HepG2 (cell line): ENCODE data around the gene MAP1B. TPM values are rescaled to one million over a fixed set of nuclear protein-coding genes. Genes with fewer than 3 reads are reported as not detected.

Source experiments
- ARID4A ChIP-seq: sonication (generic); formaldehyde crosslinking; IDR thresholded peaks from 2 replicates; pipeline ENCODE4 v1.5.0; 2020; ENCODE audit warnings: mild to moderate bottlenecking, missing genetic modification reagents, borderline replicate concordance
- DZIP1 ChIP-seq: sonication (generic); formaldehyde crosslinking; IDR thresholded peaks from 2 replicates; pipeline ENCODE4 v1.5.0; 2020; ENCODE audit warnings: mild to moderate bottlenecking, missing genetic modification reagents
- KLF15 ChIP-seq: sonication (generic); formaldehyde crosslinking; IDR thresholded peaks from 2 replicates; pipeline ENCODE4 v1.8.1; 2023; ENCODE audit warnings: borderline replicate concordance, mild to moderate bottlenecking, inconsistent platforms, missing genetic modification reagents, mixed read lengths
- KLF16 ChIP-seq, 2 experiments: sonication (generic) in 1 of 2; formaldehyde crosslinking in 1 of 2; IDR thresholded peaks; 2 replicates each; pipeline versions ENCODE4 v1.6.1 to v1.8.0; 2016 to 2023; ENCODE audit warnings: missing genetic modification reagents in 2 of 2, missing compliant biosample characterization in 1 of 2
- MIER2 ChIP-seq: IDR thresholded peaks from 2 replicates; pipeline ENCODE4 v1.6.1; 2016; ENCODE audit warnings: missing biosample characterization, missing genetic modification reagents
- NCOA2 ChIP-seq: sonication (generic); formaldehyde crosslinking; IDR thresholded peaks from 2 replicates; pipeline ENCODE4 v1.8.0; 2022; ENCODE audit warnings: inconsistent platforms
- THYN1 ChIP-seq: sonication (generic); formaldehyde crosslinking; IDR thresholded peaks from 2 replicates; pipeline ENCODE4 v1.8.1; 2023; ENCODE audit warnings: low read depth, mild to moderate bottlenecking, moderate library complexity, missing genetic modification reagents, borderline replicate concordance
- ZKSCAN5 ChIP-seq: sonication (generic); formaldehyde crosslinking; IDR thresholded peaks from 2 replicates; pipeline ENCODE4 v1.5.1; 2020; ENCODE audit warnings: mild to moderate bottlenecking, missing genetic modification reagents
- ZNF607 ChIP-seq: sonication (generic); formaldehyde crosslinking; IDR thresholded peaks from 2 replicates; pipeline ENCODE4 v1.5.1; 2020; ENCODE audit warnings: missing genetic modification reagents, mild to moderate bottlenecking, borderline replicate concordance
- ZNF614 ChIP-seq: IDR thresholded peaks from 2 replicates; pipeline ENCODE4 v1.6.1; 2018; ENCODE audit warnings: missing biosample characterization, missing genetic modification reagents, inconsistent platforms, borderline replicate concordance
- polyA plus RNA-seq, 8 experiments: library from polyadenylated mRNA; depleted of rRNA in 3 of 8; stranded (reverse) in 7 of 8; unstranded in 1 of 8; fragments of >200 nt; fragmentation: Illumina TruSeq in 4 of 8; extraction: Trizol in 4 of 8; gene quantifications; 2 replicates each; pipeline versions ENCODE4 v1.2.1 to v1.2.3, GENCODE V29; 2011 to 2016; ENCODE audit warnings: low read depth in 4 of 8, missing spikeins in 1 of 8, mixed read lengths in 1 of 8; ENCODE audit not compliant: insufficient read depth in 1 of 8
- total RNA-seq, 5 experiments: library from RNA; depleted of rRNA; stranded (reverse); fragments of >200 nt; fragmentation: Illumina TruSeq; extraction: Trizol; gene quantifications; 2 replicates each; pipeline ENCODE4 v1.2.3, GENCODE V29; 2016; ENCODE audit warnings: low read depth in 1 of 5

MAP1B gene
- total and polyA plus RNA-seq, 2 of the 13 experiments (the other 11 are each of a cell fraction or from before 2014, with no cell fraction given) = 3.3 to 6.2 TPM

DNA sequence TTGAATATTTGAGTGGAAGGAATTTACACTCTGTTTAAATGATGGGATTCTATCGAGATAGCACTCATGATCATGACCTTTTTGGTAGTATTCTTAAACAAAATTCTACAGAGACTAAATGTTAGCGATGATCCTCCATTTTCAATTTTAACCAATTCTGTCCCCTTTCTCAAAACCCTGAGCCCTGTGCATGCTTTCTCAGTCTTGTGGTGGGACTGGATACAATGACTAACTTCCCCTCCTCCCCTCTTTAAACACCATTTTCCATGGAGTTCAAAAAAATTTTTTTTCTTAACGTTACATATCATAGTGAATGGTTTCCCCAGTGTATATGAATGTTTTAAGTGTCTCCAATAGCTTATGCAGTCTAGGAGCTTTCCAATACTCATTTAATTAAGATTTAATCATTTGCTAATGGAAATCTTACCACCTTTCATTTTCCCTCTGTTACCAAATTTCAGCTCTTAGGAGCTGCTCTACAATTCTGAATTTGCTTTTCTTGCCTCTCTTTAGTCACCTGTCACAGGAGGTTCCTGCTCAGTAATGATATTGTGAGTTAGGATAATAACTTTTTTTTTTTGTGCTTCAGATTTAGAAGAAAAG lies 101.2 kb downstream of the MAP1B start (continued):
- TF ChIP-seq ZNF614 = no peak
- no peak for TF ChIP-seq MIER2 (CRISPR knock-in tag)
- TF ChIP-seq DZIP1 (CRISPR knock-in tag) = no peak
- TF ChIP-seq KLF15 = no peak
- TF ChIP-seq THYN1 (CRISPR knock-in tag) = no peak
- TF ChIP-seq KLF16 (CRISPR knock-in tag; IDR thresholded peaks at IDR 0.05) = no peak
- TF ChIP-seq ZKSCAN5 (CRISPR knock-in tag) = no peak
- no peak for TF ChIP-seq ZNF607 (CRISPR knock-in tag)
- no peak for TF ChIP-seq ARID4A (CRISPR knock-in tag)
- TF ChIP-seq NCOA2 (CRISPR knock-in tag) = no peak
